NB4 (cell line): ENCODE data around the gene CDK5RAP3.

ENCODE experiments used
- MYC ChIP-seq: IDR thresholded peaks from 2 replicates; pipeline ENCODE4 v1.6.1; 2011; ENCODE audit warnings: low read depth, low read length
- TF ChIP-seq, protein P1 (sequence below): IDR thresholded peaks from one replicate; pipeline ENCODE4 v1.5.1; 2012; ENCODE audit warnings: low read depth, low read length

DNA sequence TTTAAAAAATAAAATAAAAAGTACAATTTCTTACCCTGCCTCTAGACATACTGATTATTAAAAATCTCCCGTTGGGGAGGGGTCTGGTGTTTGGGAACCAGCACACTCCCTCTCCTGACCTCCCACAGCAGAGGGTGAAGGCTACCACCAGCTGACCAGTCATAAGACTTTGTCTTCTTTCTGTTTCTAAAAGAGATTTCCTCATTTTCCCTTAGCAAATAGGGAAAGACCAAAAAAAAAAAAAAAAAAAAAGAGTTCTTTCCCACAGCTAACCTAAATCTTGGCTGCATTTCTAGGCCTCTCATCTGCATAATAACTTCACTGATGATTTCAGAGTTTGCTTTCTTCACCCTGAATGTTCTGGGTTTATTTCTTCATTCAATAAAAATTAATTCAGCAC lies 30.3 kb downstream of the CDK5RAP3 start:
- TF ChIP-seq, protein P1, sequence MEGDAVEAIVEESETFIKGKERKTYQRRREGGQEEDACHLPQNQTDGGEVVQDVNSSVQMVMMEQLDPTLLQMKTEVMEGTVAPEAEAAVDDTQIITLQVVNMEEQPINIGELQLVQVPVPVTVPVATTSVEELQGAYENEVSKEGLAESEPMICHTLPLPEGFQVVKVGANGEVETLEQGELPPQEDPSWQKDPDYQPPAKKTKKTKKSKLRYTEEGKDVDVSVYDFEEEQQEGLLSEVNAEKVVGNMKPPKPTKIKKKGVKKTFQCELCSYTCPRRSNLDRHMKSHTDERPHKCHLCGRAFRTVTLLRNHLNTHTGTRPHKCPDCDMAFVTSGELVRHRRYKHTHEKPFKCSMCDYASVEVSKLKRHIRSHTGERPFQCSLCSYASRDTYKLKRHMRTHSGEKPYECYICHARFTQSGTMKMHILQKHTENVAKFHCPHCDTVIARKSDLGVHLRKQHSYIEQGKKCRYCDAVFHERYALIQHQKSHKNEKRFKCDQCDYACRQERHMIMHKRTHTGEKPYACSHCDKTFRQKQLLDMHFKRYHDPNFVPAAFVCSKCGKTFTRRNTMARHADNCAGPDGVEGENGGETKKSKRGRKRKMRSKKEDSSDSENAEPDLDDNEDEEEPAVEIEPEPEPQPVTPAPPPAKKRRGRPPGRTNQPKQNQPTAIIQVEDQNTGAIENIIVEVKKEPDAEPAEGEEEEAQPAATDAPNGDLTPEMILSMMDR = no peak
- no peak for TF ChIP-seq MYC
